HG02885 (cell line): ENCODE results near the gene ZBTB39.
A peak's percentile ranks its signal among the peaks of the same experiment; 100 is the strongest.

Source experiments
- ATAC-seq: cut with Tn5 transposase; IDR thresholded peaks from one replicate; pipeline ENCODE4 v1.9.1; 2021; ENCODE audit warnings: mild to moderate bottlenecking; ENCODE audit not compliant: unreplicated experiment, poor library complexity

ZBTB39 gene

GRCh38 chr12:57004651-57005050 is 1.7 kb downstream of the ZBTB39 start:
- no peak for ATAC-seq

- no peak for ATAC-seq
Observed at GRCh38 chr12:57003395-57003794, 3.0 kb downstream of the ZBTB39 start.

GRCh38 chr12:57001448-57001906 is 4.9 kb downstream of the ZBTB39 start:
- no peak for ATAC-seq

- ATAC-seq = no peak
Observed at GRCh38 chr12:57000393-57000792, 6.0 kb downstream of the ZBTB39 start.

- ATAC-seq = no peak
Observed at GRCh38 chr12:56999456-56999855, 6.9 kb downstream of the ZBTB39 start.

GRCh38 chr12:56998981-56999380 is 7.4 kb downstream of the ZBTB39 start:
- peak; percentile 74 for ATAC-seq

GRCh38 chr12:56998316-56998715 is 8.0 kb downstream of the ZBTB39 start:
- no peak for ATAC-seq

- ATAC-seq = no peak
Observed at GRCh38 chr12:56996793-56997545, 9.4 kb downstream of the ZBTB39 start.

GRCh38 chr12:56995930-56996496 is 10.3 kb downstream of the ZBTB39 start:
- ATAC-seq = no peak

GRCh38 chr12:56995201-56995929 is 11.0 kb downstream of the ZBTB39 start:
- ATAC-seq = no peak

- no peak for ATAC-seq
Observed at GRCh38 chr12:56994231-56994746, 12.1 kb downstream of the ZBTB39 start.

- no peak for ATAC-seq
Observed at GRCh38 chr12:56993346-56993745, 13.0 kb downstream of the ZBTB39 start.

- no peak for ATAC-seq
Observed at GRCh38 chr12:56991319-56992246, 14.8 kb downstream of the ZBTB39 start.

- ATAC-seq = no peak
Observed at GRCh38 chr12:56990648-56991318, 15.6 kb downstream of the ZBTB39 start.

- no peak for ATAC-seq
Observed at GRCh38 chr12:56989861-56990610, 16.3 kb downstream of the ZBTB39 start.

GRCh38 chr12:56988207-56988739 is 18.1 kb downstream of the ZBTB39 start:
- no peak for ATAC-seq

GRCh38 chr12:56987551-56988053 is 18.7 kb downstream of the ZBTB39 start:
- peak; percentile 54 for ATAC-seq

GRCh38 chr12:56987011-56987410 is 19.3 kb downstream of the ZBTB39 start:
- ATAC-seq = no peak
